Kidney epithelial cell (primary cell): ENCODE measurements around the gene CIT. TPM values are rescaled to one million over a fixed set of nuclear protein-coding genes. Genes with fewer than 3 reads are reported as not detected.
A peak's percentile ranks its signal among the peaks of the same experiment; 100 is the strongest.
"Not testable (repeated sequence)": the region's sequence is repeated elsewhere in the genome, so short reads cannot be mapped to it uniquely, and the experiment has no call there.

Experiments used
- DNase-seq: peaks from one replicate; pipeline ENCODE4 v3.0.0-alpha.2; 2010; ENCODE audit warnings: low read depth
- H3K27me3 ChIP-seq: 2 replicates; pipeline ENCODE4 v1.6.0; 2011; ENCODE audit warnings: low read length; ENCODE audit not compliant: control insufficient read depth, insufficient read depth
- H3K36me3 ChIP-seq: 2 replicates; pipeline ENCODE4 v1.5.1; 2011; ENCODE audit warnings: low read length; ENCODE audit not compliant: control insufficient read depth, insufficient read depth
- H3K4me3 ChIP-seq: 2 replicates; pipeline ENCODE4 v1.5.1; 2011; ENCODE audit warnings: low read depth, mild to moderate bottlenecking, control low read depth, low read length
- total RNA-seq: library from RNA; depleted of rRNA; stranded (reverse); fragments of >200 nt; gene quantifications from 2 replicates; pipeline ENCODE4 v1.2.3, GENCODE V29; 2015
- TF ChIP-seq, protein P1 (sequence below): IDR thresholded peaks from 2 replicates; pipeline ENCODE4 v1.5.1; 2011; ENCODE audit warnings: mild to moderate bottlenecking, moderate library complexity, low read length, control low read depth, inconsistent platforms; ENCODE audit not compliant: insufficient read depth, poor library complexity, severe bottlenecking

Gene CIT
- total RNA-seq, 1 donor from 2014 or later, result 4.3 TPM

- DNase-seq, result no peak
- Histone ChIP-seq H3K36me3 (no peaks in the 10 kb centered on the region), H3K27me3 (no peaks in the 10 kb centered on the region), H3K4me3 (no peak overlapping the region)
- TF ChIP-seq, protein P1, sequence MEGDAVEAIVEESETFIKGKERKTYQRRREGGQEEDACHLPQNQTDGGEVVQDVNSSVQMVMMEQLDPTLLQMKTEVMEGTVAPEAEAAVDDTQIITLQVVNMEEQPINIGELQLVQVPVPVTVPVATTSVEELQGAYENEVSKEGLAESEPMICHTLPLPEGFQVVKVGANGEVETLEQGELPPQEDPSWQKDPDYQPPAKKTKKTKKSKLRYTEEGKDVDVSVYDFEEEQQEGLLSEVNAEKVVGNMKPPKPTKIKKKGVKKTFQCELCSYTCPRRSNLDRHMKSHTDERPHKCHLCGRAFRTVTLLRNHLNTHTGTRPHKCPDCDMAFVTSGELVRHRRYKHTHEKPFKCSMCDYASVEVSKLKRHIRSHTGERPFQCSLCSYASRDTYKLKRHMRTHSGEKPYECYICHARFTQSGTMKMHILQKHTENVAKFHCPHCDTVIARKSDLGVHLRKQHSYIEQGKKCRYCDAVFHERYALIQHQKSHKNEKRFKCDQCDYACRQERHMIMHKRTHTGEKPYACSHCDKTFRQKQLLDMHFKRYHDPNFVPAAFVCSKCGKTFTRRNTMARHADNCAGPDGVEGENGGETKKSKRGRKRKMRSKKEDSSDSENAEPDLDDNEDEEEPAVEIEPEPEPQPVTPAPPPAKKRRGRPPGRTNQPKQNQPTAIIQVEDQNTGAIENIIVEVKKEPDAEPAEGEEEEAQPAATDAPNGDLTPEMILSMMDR, result peak; percentile 88
These were observed 217.7 kb downstream of the CIT start for GRCh38 chr12:119659289-119659897.

GRCh38 chr12:119658166-119658565, 219.0 kb downstream of the CIT start:
- not testable (repeated sequence) for H3K4me3 ChIP-seq, H3K27me3 ChIP-seq, H3K36me3 ChIP-seq, DNase-seq

DNA sequence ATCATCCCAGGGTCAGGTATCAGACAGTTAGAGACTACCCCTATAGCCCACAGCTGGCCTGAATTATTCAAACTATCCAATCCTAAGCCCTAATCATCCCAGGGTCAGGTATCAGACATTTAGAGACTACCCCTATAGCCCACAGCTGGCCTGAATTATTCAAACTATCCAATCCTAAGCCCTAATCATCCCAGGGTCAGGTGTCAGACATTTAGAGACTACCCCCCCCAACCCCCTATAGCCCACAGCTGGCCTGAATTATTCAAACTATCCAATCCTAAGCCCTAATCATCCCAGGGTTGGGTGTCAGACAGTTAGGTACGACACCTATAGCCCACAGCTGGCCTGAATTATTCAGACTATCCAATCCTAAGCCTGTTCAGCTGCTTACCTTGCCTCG, 220.1 kb downstream of the CIT start:
- not testable (repeated sequence) for H3K27me3 ChIP-seq, H3K36me3 ChIP-seq, H3K4me3 ChIP-seq, DNase-seq

DNA sequence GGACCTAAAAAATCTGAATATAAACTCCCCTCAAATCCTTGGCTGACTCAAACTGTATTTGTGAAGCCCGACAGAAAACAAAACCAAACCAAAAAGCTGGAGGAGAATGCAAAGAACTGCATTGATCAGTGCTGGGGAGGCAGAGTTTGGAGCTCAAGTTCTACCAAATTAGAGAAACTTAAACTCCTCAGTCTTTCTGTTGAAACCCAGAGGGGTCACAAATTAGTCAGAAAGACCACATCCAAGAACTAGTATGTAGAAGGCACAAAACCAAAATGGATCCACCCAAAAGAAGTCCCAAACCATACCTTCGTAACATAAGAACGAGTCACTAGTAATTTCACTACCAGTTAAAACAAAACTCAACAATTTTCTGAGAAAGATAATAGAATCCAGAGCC, 224.5 kb downstream of the CIT start:
- H3K4me3 ChIP-seq, result no peak overlapping the region
- no peaks in the 10 kb centered on the region for H3K27me3 ChIP-seq
- H3K36me3 ChIP-seq, result no peaks in the 10 kb centered on the region
- DNase-seq, result no peak
- TF ChIP-seq, protein P1, result no peak

GRCh38 chr12:119649202-119649808, 227.8 kb downstream of the CIT start:
- Histone ChIP-seq H3K27me3 (no peaks in the 10 kb centered on the region), H3K4me3 (no peak overlapping the region), H3K36me3 (no peaks in the 10 kb centered on the region)
- TF ChIP-seq, protein P1, result peak; percentile 68
- no peak for DNase-seq

DNA sequence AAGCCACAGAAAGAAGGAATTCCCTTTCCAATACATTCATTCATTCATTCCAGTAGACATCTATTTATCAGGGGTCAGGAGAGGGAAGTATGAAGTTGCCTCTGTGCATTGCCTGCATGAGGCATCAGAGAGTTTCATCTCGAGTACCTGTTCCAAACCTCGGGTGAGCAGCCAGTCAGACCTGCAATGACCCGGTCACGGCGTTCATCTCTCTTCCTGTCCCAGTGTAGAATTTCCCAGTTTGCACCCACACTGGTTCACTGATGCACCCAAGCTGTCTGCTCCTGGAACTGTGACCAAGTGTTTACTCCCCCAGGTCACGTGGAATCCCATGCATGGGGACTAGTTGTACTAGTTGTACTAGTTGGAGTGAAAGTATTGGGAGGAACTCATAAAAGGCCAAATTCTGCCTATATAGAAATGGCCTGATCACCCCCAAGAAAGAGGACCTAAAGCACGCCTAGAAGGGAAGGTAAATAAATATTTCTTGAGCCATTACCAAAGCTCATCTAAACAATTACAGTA, 231.5 kb downstream of the CIT start:
- Histone ChIP-seq H3K27me3 (no peaks in the 10 kb centered on the region), H3K36me3 (no peaks in the 10 kb centered on the region), H3K4me3 (no peak overlapping the region)
- DNase-seq, result no peak
- TF ChIP-seq, protein P1, result no peak

- no peaks in the 10 kb centered on the region for H3K36me3 ChIP-seq
- H3K4me3 ChIP-seq, result no peak overlapping the region
- no peak for DNase-seq
- TF ChIP-seq, protein P1, result no peak
- H3K27me3 ChIP-seq, result no peaks in the 10 kb centered on the region
These were observed 232.2 kb downstream of the CIT start for GRCh38 chr12:119644930-119645329.
